Measurements from ENCODE around the gene PRPH2.

DNA sequence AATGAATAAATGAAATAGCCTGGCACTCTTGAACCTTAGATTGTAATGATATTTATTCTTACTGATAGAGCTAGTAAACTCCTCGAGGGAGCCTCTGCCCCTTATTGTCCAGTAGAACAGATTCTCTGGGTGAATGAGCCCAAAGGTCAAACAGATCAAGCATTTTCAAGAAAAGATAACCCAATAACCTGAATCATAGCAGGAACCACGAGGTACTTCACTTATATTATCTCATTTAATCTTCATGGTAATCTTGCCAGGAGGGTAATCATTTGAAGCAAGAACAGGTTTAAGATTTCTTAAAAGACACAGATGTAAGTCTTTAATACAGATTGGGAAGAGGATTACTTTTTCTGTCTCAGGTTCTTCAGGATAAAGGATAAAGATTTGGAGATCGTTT is 40.6 kb upstream of the PRPH2 start:
- TF ChIP-seq, protein P1, sequence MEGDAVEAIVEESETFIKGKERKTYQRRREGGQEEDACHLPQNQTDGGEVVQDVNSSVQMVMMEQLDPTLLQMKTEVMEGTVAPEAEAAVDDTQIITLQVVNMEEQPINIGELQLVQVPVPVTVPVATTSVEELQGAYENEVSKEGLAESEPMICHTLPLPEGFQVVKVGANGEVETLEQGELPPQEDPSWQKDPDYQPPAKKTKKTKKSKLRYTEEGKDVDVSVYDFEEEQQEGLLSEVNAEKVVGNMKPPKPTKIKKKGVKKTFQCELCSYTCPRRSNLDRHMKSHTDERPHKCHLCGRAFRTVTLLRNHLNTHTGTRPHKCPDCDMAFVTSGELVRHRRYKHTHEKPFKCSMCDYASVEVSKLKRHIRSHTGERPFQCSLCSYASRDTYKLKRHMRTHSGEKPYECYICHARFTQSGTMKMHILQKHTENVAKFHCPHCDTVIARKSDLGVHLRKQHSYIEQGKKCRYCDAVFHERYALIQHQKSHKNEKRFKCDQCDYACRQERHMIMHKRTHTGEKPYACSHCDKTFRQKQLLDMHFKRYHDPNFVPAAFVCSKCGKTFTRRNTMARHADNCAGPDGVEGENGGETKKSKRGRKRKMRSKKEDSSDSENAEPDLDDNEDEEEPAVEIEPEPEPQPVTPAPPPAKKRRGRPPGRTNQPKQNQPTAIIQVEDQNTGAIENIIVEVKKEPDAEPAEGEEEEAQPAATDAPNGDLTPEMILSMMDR (IDR thresholded peaks at IDR 0.05) = no peak
- no peak for TF ChIP-seq ZFX (IDR thresholded peaks at IDR 0.05; ENCODE audit: borderline replicate concordance)
